Lower lobe of right lung (tissue), 2 donors: Measurements from ENCODE around the gene TRIM31. TPM values are rescaled to one million over a fixed set of nuclear protein-coding genes. Genes with fewer than 3 reads are reported as not detected.

Source experiments
- ATAC-seq, 2 donors: fragments of 200-7000 bp; cut with Tn5 transposase; one replicate each; pipeline ENCODE4 v1.9.1; 2020 to 2022; ENCODE audit warnings: mild to moderate bottlenecking in 2 of 2, moderate library complexity in 2 of 2
- DNase-seq: peaks from one replicate; pipeline ENCODE4 v3.0.0-alpha.2; 2020
- H3K27ac ChIP-seq: fragments of 200-600 bp; one replicate; pipeline ENCODE4 v1.8.0; 2022
- H3K27me3 ChIP-seq: fragments of 200-600 bp; one replicate; pipeline ENCODE4 v1.8.0; 2022; ENCODE audit warnings: low read depth
- H3K36me3 ChIP-seq: fragments of 200-600 bp; one replicate; pipeline ENCODE4 v1.8.0; 2022; ENCODE audit warnings: mild to moderate bottlenecking
- H3K4me1 ChIP-seq: fragments of 200-600 bp; one replicate; pipeline ENCODE4 v1.8.0; 2022
- H3K4me3 ChIP-seq: fragments of 200-600 bp; one replicate; pipeline ENCODE4 v1.8.0; 2022; ENCODE audit warnings: mild to moderate bottlenecking
- H3K9me3 ChIP-seq: fragments of 200-600 bp; one replicate; pipeline ENCODE4 v1.8.0; 2022
- CTCF ChIP-seq: fragments of 200-600 bp; IDR thresholded peaks from one replicate; pipeline ENCODE4 v1.8.0; 2022; ENCODE audit warnings: antibody characterized with exemption, mild to moderate bottlenecking
- intact Hi-C: fragments of 100-400 bp; cut with DNase I; formaldehyde crosslinking; loops from one replicate; pipeline ENCODE4 v1.11.0; 2022
- total RNA-seq: library from RNA; stranded (reverse); fragmentation: NEBNext Ultra II Directional; extraction: Animal tissue kit (Norgen Biotek cat#: 25700); gene quantifications from one replicate; pipeline ENCODE4 v1.2.1, GENCODE V29; 2021
- donor health status: DM: no; HTN: yes; CAD: no; lungs with severe emphysema.

Gene TRIM31
- total RNA-seq, 1 donor from 2014 or later, result 0.62 TPM

GRCh38 chr6:30135757-30136156 lies 22.9 kb upstream of the TRIM31 start, which contains the start of gene TRIM40:
TSS of gene TRIM40 (plus strand) at chr6:30136140. CDS start at chr6:30137037, 897 bp downstream.
- Histone ChIP-seq H3K27ac (no peak within 1 kb of the TSS), H3K36me3 (no peaks in the 10 kb centered on the region), H3K9me3 (no peaks in the 10 kb centered on the region), H3K4me3 (no peak within 1 kb of the TSS), H3K27me3 (peaks cover 25% of the 10 kb centered on the region), H3K4me1 (peaks cover 2% of the 10 kb centered on the region)
- no peak for DNase-seq
- no peak for ATAC-seq
- TF ChIP-seq CTCF, result no peak
- intact Hi-C loops, result no loop called here

GRCh38 chr6:30135147-30135546 lies 22.3 kb upstream of the TRIM31 start:
- no peak overlapping the region for H3K4me3 ChIP-seq
- H3K36me3 ChIP-seq, result no peaks in the 10 kb centered on the region
- intact Hi-C loops, result no loop called here
- no peak for TF ChIP-seq CTCF
- ATAC-seq (no peak), DNase-seq (no peak)
- H3K27me3 ChIP-seq, result peaks cover 25% of the 10 kb centered on the region
- H3K9me3 ChIP-seq, result no peaks in the 10 kb centered on the region
- H3K4me1 ChIP-seq, result peaks cover 7% of the 10 kb centered on the region
- H3K27ac ChIP-seq, result no peak overlapping the region

GRCh38 chr6:30131947-30132497 lies 19.1 kb upstream of the TRIM31 start:
- intact Hi-C loops, result no loop called here
- Histone ChIP-seq H3K9me3 (no peaks in the 10 kb centered on the region), H3K27ac (no peak overlapping the region), H3K4me1 (peaks cover 21% of the 10 kb centered on the region), H3K4me3 (no peak overlapping the region), H3K36me3 (no peaks in the 10 kb centered on the region), H3K27me3 (peaks cover 51% of the 10 kb centered on the region)
- DNase-seq, result no peak
- no peak for ATAC-seq
- TF ChIP-seq CTCF, result no peak

GRCh38 chr6:30130887-30131862 lies 18.3 kb upstream of the TRIM31 start:
- TF ChIP-seq CTCF, result peak; percentile 98
- DNase-seq (peak; percentile 63), ATAC-seq (peak; percentile 92 to 93)
- no peaks in the 10 kb centered on the region for H3K9me3 ChIP-seq
- H3K4me3 ChIP-seq, result no peak overlapping the region
- intact Hi-C loops, result no loop called here
- H3K27me3 ChIP-seq, result peaks cover 51% of the 10 kb centered on the region
- H3K4me1 ChIP-seq, result peaks cover 21% of the 10 kb centered on the region
- H3K27ac ChIP-seq, result no peak overlapping the region
- no peaks in the 10 kb centered on the region for H3K36me3 ChIP-seq

- H3K4me1 ChIP-seq, result peaks cover 21% of the 10 kb centered on the region
- H3K27ac ChIP-seq, result no peak overlapping the region
- no peak for TF ChIP-seq CTCF
- H3K36me3 ChIP-seq, result no peaks in the 10 kb centered on the region
- ATAC-seq (peak; percentile 55 to 61), DNase-seq (no peak)
- intact Hi-C loops, result no loop called here
- peaks cover 46% of the 10 kb centered on the region for H3K27me3 ChIP-seq
- H3K4me3 ChIP-seq, result no peak overlapping the region
- no peaks in the 10 kb centered on the region for H3K9me3 ChIP-seq
These were observed 17.3 kb upstream of the TRIM31 start for GRCh38 chr6:30130179-30130679.
